Motor neuron (in vitro differentiated cells): Measurements from ENCODE around the gene MAGI2. TPM values are rescaled to one million over a fixed set of nuclear protein-coding genes. Genes with fewer than 3 reads are reported as not detected.

Experiments used
- ATAC-seq, 8 experiments: fragments of 200-7000 bp; cut with Tn5 transposase; replicated peaks in 6 of 8; 2 replicates each; pipeline ENCODE4 v1.8.0; 2021; ENCODE audit warnings: mild to moderate bottlenecking in 8 of 8, moderate library complexity in 8 of 8
- H3K27ac ChIP-seq, 2 donors: fragments of 250-450 bp; sonication (Bioruptor Pico); 2 replicates each; pipeline ENCODE4 v1.9.0; 2021; ENCODE audit warnings: antibody characterized with exemption in 2 of 2, mild to moderate bottlenecking in 2 of 2, moderate library complexity in 1 of 2
- H3K4me1 ChIP-seq, 2 donors: fragments of 250-450 bp; sonication (Bioruptor Pico); replicated peaks in 1 of 2; 2 replicates each; pipeline ENCODE4 v1.6.1; 2021; ENCODE audit warnings: antibody characterized with exemption in 2 of 2, mild to moderate bottlenecking in 2 of 2, moderate library complexity in 1 of 2
- H3K4me3 ChIP-seq, 5 donors: fragments of 250-450 bp; sonication (Bioruptor Pico); 2 replicates each; pipeline ENCODE4 v1.9.0; 2021; ENCODE audit warnings: antibody characterized with exemption in 5 of 5, mild to moderate bottlenecking in 5 of 5, moderate library complexity in 4 of 5
- WGBS, 10 experiments: fragments of 450-650 bp; shearing (Covaris generic); methylation state at CpG; one replicate each; pipeline ENCODE4 v1.0.0; 2022; 5-methylcytosine and 5-hydroxymethylcytosine counted together
- in situ Hi-C, 9 experiments: fragments of 400-800 bp; cut with MboI; loops; one replicate each; pipeline ENCODE4 v1.15.0; 2021; ENCODE audit warnings: low sequenced_read_pairs in 9 of 9, low pct_unique_long_range_greater_than_20kb in 2 of 9; ENCODE audit not compliant: unreplicated experiment in 9 of 9
- total RNA-seq, 8 experiments: library from RNA; unstranded; fragments of 300-600 nt; gene quantifications; 2 replicates each; pipeline versions ENCODE4 v1.2.3 to v1.2.4, GENCODE V29; 2022

Gene MAGI2
- total RNA-seq, 8 experiments from 2014 or later, result 8.8 to 81.9 (median 28.2) TPM

GRCh38 chr7:78939669-78940068, 513.8 kb downstream of the MAGI2 start:
- Histone ChIP-seq H3K4me3 (no peak overlapping the region), H3K4me1 (no peaks in the 10 kb centered on the region), H3K27ac (no peak overlapping the region)
- in situ Hi-C loops, result loop anchor here in 2 of 9 experiments (25.0 kb wide), 2 partner anchors 223 to 427 kb away; no protein-coding TSS in a partner anchor
- ATAC-seq, result no peak
- WGBS, 10 experiments, result 11 to 88% (median 65%) methylated on average over 1 to 4 of the region's 4 CpGs; no CpG with 5 or more reads in 2 of the 10 experiments

- H3K4me3 ChIP-seq, result no peak overlapping the region
- ATAC-seq, result no peak
- H3K27ac ChIP-seq, result no peak overlapping the region
- no peaks in the 10 kb centered on the region for H3K4me1 ChIP-seq
- 0 to 57% (median 14%) methylated on average over 1 to 2 of the region's 2 CpGs; no CpG with 5 or more reads in 2 of the 10 experiments for WGBS, 10 experiments
- in situ Hi-C loops, result loop anchor here in 1 of 9 experiments (25.0 kb wide), 2 partner anchors 337 to 537 kb away; no protein-coding TSS in a partner anchor
These were observed 528.9 kb downstream of the MAGI2 start for GRCh38 chr7:78924581-78924980.

GRCh38 chr7:78912781-78913180, 540.7 kb downstream of the MAGI2 start:
- in situ Hi-C loops, result loop anchor here in 1 of 9 experiments (10.0 to 25.0 kb wide), 3 partner anchors 325 to 525 kb away; no protein-coding TSS in a partner anchor
- Histone ChIP-seq H3K4me3 (no peak overlapping the region), H3K4me1 (no peaks in the 10 kb centered on the region), H3K27ac (no peak overlapping the region)
- no peak for ATAC-seq

GRCh38 chr7:78906735-78907134, 546.7 kb downstream of the MAGI2 start:
- 60 to 100% (median 83%) methylated on average over 1 of the region's 1 CpG; no CpG with 5 or more reads in 6 of the 10 experiments for WGBS, 10 experiments
- Histone ChIP-seq H3K4me1 (peaks cover 4 to 9% of the 10 kb centered on the region in 2 donors), H3K4me3 (no peak overlapping the region), H3K27ac (no peak overlapping the region)
- in situ Hi-C loops, result loop anchor here in 1 of 9 experiments (25.0 kb wide), 2 partner anchors 319 to 519 kb away; no protein-coding TSS in a partner anchor
- peak in 3 of 8 experiments; percentile 10 to 65 (median 30) for ATAC-seq

DNA sequence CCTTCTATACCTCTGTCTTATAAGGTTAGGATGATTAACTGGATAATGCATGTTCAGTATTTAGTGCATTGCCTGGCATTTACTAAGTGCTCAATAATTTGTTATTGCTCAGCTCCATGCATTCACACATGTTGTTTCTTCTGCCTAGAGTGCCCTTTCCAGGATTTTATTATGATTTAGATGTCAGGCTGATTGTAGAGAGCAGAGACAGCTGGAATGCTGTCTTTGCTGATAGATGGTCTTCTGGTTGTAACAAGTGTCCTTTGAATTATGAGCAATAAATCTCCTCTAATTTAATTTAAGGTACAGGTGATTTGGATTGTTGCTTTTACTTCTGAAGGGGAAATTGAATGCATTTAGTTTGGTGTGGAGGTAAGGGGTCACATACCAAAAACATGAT, 548.0 kb downstream of the MAGI2 start:
- in situ Hi-C loops, result loop anchor here in 1 of 9 experiments (25.0 kb wide), 2 partner anchors 318 to 518 kb away; no protein-coding TSS in a partner anchor
- no peak overlapping the region for H3K27ac ChIP-seq
- peaks cover 4 to 9% of the 10 kb centered on the region in 2 donors for H3K4me1 ChIP-seq
- H3K4me3 ChIP-seq, result no peak overlapping the region
- ATAC-seq, result peak in 4 of 8 experiments; percentile 32 to 73 (median 58)

- in situ Hi-C loops, result loop anchor here in 1 of 9 experiments (25.0 kb wide), 2 partner anchors 318 to 518 kb away; no protein-coding TSS in a partner anchor
- WGBS, 10 experiments, result 21 to 80% (median 57%) methylated on average over 1 to 2 of the region's 2 CpGs; no CpG with 5 or more reads in 3 of the 10 experiments
- Histone ChIP-seq H3K4me3 (no peak overlapping the region), H3K27ac (no peak overlapping the region), H3K4me1 (peaks cover 4 to 9% of the 10 kb centered on the region in 2 donors)
- ATAC-seq, result peak in 3 of 8 experiments; percentile 29 to 71 (median 67)
These were observed 548.5 kb downstream of the MAGI2 start for GRCh38 chr7:78904983-78905382.

DNA sequence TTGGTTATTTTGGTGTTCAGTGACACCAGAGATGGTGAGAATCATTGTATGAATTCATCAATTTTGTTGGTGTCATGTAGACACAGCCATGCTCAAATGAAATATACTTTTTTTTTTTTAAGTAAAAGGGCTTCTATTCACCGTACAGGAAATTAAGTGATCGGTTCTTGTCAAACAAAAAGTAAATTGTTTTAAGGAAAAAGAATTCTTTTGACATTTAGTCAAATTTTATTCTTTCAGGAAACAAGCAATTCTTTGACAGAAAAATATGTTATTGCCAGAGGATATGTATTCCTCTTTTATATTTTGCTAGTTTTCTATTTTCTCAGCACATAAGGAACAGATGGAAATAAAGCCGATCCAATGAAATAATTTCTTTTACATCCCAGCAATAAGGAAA, 551.9 kb downstream of the MAGI2 start:
- Histone ChIP-seq H3K27ac (no peak overlapping the region), H3K4me3 (no peak overlapping the region), H3K4me1 (peaks cover 4 to 9% of the 10 kb centered on the region in 2 donors)
- ATAC-seq, result no peak
- WGBS, 10 experiments, result 74 to 100% (median 96%) methylated on average over 1 to 3 of the region's 3 CpGs
- in situ Hi-C loops, result loop anchor here in 1 of 9 experiments (25.0 kb wide), 2 partner anchors 314 to 514 kb away; no protein-coding TSS in a partner anchor

DNA sequence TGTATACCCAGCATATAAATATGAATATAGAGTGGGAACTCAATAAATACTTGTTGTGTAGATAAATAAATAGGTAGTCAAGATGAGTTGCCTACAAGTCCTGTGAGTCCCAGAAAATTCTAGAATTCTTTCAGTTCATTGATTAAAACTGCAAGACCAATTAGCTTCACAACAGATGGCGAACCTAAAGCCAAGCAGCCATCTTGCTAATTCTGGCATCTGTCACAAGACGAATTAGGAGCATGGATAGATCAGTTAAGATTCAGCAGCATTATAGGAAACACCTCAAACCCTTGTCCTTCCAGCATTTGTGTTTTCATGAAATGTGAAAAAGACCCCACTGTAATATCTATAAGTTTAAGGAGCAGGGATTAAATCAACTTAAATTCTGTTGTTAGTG, 552.7 kb downstream of the MAGI2 start:
- in situ Hi-C loops, result loop anchor here in 1 of 9 experiments (25.0 kb wide), 2 partner anchors 314 to 514 kb away; no protein-coding TSS in a partner anchor
- WGBS, 10 experiments, result 80 to 100% (median 92%) methylated on average over 1 to 2 of the region's 2 CpGs
- ATAC-seq, result no peak
- Histone ChIP-seq H3K4me3 (no peak overlapping the region), H3K27ac (no peak overlapping the region), H3K4me1 (peaks cover 4 to 9% of the 10 kb centered on the region in 2 donors)

GRCh38 chr7:78895393-78895792, 558.1 kb downstream of the MAGI2 start:
- H3K4me1 ChIP-seq, result peaks cover 0 to 9% of the 10 kb centered on the region in 2 donors
- peak in 5 of 8 experiments; percentile 69 to 92 (median 89) for ATAC-seq
- 21 to 70% (median 49%) methylated on average over 2 to 3 of the region's 3 CpGs for whole genome bisulfite sequencing, 10 experiments
- in situ Hi-C loops, result no loop called here
- no peak overlapping the region for H3K4me3 ChIP-seq
- H3K27ac ChIP-seq, result no peak overlapping the region

DNA sequence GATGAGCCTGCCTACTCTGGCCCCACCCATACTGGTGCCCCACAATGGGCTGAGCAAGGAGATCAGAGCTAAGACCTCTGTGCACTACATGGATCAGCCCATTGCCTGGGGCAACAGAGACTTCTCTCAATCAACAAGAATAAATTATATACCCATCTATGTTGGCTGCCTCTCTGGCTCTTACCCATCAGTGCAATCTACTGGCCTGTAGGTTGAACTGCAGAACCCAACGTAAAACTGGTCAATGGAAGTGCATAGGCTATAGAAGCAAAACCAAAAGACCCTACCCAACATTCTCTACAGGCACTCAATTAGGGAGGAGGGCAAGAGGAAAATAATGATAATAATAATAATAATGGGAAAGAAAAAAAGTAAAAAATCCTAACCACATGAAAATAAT, 574.3 kb downstream of the MAGI2 start:
- Histone ChIP-seq H3K4me1 (no peaks in the 10 kb centered on the region), H3K27ac (no peak overlapping the region), H3K4me3 (no peak overlapping the region)
- 0 to 100% (median 100%) methylated on average over 1 of the region's 1 CpG; no CpG with 5 or more reads in 5 of the 10 experiments for WGBS, 10 experiments
- no peak for ATAC-seq
- in situ Hi-C loops, result no loop called here

DNA sequence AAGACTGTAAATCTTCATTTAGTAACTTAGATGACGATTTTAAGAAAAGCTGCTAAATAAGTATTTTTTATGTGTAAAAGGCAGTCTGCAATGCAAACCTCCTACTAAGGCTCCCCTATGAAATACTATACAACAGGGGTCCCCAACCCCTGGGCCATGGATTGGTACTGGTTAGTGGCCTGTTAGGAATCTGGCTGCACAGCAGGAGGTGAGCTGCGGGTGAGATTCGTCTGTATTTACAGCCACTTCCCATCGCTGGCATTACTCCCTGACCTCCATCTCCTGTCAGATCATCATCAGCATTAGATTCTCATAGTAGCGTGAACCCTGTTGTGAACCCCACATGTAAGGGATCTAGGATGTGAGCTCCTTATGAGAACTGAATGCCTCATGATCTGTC, 580.4 kb downstream of the MAGI2 start:
- 40 to 91% (median 76%) methylated on average over 1 to 5 of the region's 5 CpGs for WGBS, 10 experiments
- in situ Hi-C loops, result no loop called here
- H3K27ac ChIP-seq, result no peak overlapping the region
- ATAC-seq, result no peak
- no peak overlapping the region for H3K4me3 ChIP-seq
- no peaks in the 10 kb centered on the region for H3K4me1 ChIP-seq

GRCh38 chr7:78864339-78864738, 589.1 kb downstream of the MAGI2 start:
- Histone ChIP-seq H3K4me3 (no peak overlapping the region), H3K4me1 (no peaks in the 10 kb centered on the region), H3K27ac (no peak overlapping the region)
- ATAC-seq, result no peak
- in situ Hi-C loops, result no loop called here

GRCh38 chr7:78863281-78863680, 590.2 kb downstream of the MAGI2 start:
- in situ Hi-C loops, result no loop called here
- H3K4me1 ChIP-seq, result no peaks in the 10 kb centered on the region
- no peak overlapping the region for H3K4me3 ChIP-seq
- 0 to 80% (median 29%) methylated on average over 1 of the region's 1 CpG; no CpG with 5 or more reads in 7 of the 10 experiments for WGBS, 10 experiments
- peak in 4 of 8 experiments; percentile 53 to 73 (median 64) for ATAC-seq
- H3K27ac ChIP-seq, result no peak overlapping the region

GRCh38 chr7:78862411-78862900, 591.0 kb downstream of the MAGI2 start:
- ATAC-seq, result no peak
- H3K4me3 ChIP-seq, result no peak overlapping the region
- in situ Hi-C loops, result no loop called here
- no peak overlapping the region for H3K27ac ChIP-seq
- 62 to 100% (median 89%) methylated on average over 1 to 3 of the region's 3 CpGs for WGBS, 10 experiments
- H3K4me1 ChIP-seq, result no peaks in the 10 kb centered on the region
